ENCODE measurements around the gene MPND. TPM values are rescaled to one million over a fixed set of nuclear protein-coding genes. Genes with fewer than 3 reads are reported as not detected.

Gene MPND
- total and polyA plus RNA-seq, 2 of the 13 experiments (the other 11 are each of a cell fraction or from before 2014, with no cell fraction given) = 10.8 to 15.8 TPM

DNA sequence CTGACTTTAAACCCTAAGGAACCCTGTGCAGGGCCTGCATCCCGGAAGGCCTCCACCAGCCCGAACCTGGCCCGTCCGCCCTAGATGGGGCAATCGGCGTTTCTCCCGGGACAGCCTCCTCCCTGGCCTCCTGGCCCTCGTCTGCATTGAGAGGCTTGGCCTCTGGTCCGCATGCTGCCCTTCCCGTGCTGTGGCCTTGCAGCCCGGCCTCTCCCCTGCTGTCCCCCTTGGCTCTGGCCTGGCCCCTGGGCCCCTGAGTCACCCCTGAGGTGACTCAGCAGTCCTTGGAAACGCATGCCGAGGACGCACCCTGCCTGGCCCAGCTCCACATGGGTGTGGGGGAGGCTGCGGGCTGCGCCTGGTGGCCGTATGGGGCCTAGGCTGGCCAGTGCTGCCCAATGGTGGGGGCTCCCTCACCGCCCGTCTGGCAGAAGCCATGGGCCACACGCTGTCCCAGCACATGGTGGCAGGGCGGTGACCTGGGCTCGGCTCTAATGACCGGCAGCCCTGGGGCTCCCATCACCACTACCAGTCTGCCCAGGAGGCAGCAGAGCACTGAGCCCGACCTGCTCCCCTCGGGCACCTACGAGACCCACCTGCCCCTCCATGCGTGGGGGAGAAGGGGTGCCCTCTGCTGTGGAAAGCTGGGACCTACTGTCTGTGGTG, 31.3 kb downstream of the MPND start (continued):
- no peak for TF ChIP-seq ZSCAN22 (CRISPR knock-in tag; IDR thresholded peaks at IDR 0.05)
- TF ChIP-seq, protein P1, sequence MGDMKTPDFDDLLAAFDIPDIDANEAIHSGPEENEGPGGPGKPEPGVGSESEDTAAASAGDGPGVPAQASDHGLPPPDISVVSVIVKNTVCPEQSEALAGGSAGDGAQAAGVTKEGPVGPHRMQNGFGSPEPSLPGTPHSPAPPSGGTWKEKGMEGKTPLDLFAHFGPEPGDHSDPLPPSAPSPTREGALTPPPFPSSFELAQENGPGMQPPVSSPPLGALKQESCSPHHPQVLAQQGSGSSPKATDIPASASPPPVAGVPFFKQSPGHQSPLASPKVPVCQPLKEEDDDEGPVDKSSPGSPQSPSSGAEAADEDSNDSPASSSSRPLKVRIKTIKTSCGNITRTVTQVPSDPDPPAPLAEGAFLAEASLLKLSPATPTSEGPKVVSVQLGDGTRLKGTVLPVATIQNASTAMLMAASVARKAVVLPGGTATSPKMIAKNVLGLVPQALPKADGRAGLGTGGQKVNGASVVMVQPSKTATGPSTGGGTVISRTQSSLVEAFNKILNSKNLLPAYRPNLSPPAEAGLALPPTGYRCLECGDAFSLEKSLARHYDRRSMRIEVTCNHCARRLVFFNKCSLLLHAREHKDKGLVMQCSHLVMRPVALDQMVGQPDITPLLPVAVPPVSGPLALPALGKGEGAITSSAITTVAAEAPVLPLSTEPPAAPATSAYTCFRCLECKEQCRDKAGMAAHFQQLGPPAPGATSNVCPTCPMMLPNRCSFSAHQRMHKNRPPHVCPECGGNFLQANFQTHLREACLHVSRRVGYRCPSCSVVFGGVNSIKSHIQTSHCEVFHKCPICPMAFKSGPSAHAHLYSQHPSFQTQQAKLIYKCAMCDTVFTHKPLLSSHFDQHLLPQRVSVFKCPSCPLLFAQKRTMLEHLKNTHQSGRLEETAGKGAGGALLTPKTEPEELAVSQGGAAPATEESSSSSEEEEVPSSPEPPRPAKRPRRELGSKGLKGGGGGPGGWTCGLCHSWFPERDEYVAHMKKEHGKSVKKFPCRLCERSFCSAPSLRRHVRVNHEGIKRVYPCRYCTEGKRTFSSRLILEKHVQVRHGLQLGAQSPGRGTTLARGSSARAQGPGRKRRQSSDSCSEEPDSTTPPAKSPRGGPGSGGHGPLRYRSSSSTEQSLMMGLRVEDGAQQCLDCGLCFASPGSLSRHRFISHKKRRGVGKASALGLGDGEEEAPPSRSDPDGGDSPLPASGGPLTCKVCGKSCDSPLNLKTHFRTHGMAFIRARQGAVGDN (CRISPR knock-in tag; IDR thresholded peaks at IDR 0.05) = peak; percentile 99
- TF ChIP-seq, protein P2, sequence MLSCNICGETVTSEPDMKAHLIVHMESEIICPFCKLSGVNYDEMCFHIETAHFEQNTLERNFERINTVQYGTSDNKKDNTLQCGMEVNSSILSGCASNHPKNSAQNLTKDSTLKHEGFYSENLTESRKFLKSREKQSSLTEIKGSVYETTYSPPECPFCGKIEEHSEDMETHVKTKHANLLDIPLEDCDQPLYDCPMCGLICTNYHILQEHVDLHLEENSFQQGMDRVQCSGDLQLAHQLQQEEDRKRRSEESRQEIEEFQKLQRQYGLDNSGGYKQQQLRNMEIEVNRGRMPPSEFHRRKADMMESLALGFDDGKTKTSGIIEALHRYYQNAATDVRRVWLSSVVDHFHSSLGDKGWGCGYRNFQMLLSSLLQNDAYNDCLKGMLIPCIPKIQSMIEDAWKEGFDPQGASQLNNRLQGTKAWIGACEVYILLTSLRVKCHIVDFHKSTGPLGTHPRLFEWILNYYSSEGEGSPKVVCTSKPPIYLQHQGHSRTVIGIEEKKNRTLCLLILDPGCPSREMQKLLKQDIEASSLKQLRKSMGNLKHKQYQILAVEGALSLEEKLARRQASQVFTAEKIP (CRISPR knock-in tag; IDR thresholded peaks at IDR 0.05; ENCODE audit: borderline replicate concordance) = no peak
- TF ChIP-seq, protein P3, sequence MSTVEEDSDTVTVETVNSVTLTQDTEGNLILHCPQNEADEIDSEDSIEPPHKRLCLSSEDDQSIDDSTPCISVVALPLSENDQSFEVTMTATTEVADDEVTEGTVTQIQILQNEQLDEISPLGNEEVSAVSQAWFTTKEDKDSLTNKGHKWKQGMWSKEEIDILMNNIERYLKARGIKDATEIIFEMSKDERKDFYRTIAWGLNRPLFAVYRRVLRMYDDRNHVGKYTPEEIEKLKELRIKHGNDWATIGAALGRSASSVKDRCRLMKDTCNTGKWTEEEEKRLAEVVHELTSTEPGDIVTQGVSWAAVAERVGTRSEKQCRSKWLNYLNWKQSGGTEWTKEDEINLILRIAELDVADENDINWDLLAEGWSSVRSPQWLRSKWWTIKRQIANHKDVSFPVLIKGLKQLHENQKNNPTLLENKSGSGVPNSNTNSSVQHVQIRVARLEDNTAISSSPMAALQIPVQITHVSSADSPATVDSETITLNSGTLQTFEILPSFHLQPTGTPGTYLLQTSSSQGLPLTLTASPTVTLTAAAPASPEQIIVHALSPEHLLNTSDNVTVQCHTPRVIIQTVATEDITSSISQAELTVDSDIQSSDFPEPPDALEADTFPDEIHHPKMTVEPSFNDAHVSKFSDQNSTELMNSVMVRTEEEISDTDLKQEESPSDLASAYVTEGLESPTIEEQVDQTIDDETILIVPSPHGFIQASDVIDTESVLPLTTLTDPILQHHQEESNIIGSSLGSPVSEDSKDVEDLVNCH (CRISPR knock-in tag; IDR thresholded peaks at IDR 0.05) = peak; percentile 62; the same call in 1 of the 2 replicates
- TF ChIP-seq, protein P4, sequence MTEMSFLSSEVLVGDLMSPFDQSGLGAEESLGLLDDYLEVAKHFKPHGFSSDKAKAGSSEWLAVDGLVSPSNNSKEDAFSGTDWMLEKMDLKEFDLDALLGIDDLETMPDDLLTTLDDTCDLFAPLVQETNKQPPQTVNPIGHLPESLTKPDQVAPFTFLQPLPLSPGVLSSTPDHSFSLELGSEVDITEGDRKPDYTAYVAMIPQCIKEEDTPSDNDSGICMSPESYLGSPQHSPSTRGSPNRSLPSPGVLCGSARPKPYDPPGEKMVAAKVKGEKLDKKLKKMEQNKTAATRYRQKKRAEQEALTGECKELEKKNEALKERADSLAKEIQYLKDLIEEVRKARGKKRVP (CRISPR knock-in tag; IDR thresholded peaks at IDR 0.05) = peak in 1 of 2 experiments; percentile 59; a peak in 1 of 4 replicates
- no peak for TF ChIP-seq SRSF1 (optimal IDR thresholded peaks at IDR 0.05; ENCODE audit: low read depth, low read length)
- TF ChIP-seq ARHGAP35 (CRISPR knock-in tag; IDR thresholded peaks at IDR 0.05; ENCODE audit: borderline replicate concordance) = peak; percentile 26; the same call in 1 of the 2 replicates
- TF ChIP-seq HIVEP1 (CRISPR knock-in tag; IDR thresholded peaks at IDR 0.05) = peak; percentile 90
- no peak for TF ChIP-seq ZFP62 (CRISPR knock-in tag; IDR thresholded peaks at IDR 0.05)
- TF ChIP-seq, protein P5, sequence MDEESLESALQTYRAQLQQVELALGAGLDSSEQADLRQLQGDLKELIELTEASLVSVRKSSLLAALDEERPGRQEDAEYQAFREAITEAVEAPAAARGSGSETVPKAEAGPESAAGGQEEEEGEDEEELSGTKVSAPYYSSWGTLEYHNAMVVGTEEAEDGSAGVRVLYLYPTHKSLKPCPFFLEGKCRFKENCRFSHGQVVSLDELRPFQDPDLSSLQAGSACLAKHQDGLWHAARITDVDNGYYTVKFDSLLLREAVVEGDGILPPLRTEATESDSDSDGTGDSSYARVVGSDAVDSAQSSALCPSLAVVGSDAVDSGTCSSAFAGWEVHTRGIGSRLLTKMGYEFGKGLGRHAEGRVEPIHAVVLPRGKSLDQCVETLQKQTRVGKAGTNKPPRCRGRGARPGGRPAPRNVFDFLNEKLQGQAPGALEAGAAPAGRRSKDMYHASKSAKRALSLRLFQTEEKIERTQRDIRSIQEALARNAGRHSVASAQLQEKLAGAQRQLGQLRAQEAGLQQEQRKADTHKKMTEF (CRISPR knock-in tag; IDR thresholded peaks at IDR 0.05) = peak; percentile 87; the same call in 1 of the 2 replicates
- no peak for TF ChIP-seq NKX3-1 (CRISPR knock-in tag; IDR thresholded peaks at IDR 0.05)
- TF ChIP-seq, protein P6, sequence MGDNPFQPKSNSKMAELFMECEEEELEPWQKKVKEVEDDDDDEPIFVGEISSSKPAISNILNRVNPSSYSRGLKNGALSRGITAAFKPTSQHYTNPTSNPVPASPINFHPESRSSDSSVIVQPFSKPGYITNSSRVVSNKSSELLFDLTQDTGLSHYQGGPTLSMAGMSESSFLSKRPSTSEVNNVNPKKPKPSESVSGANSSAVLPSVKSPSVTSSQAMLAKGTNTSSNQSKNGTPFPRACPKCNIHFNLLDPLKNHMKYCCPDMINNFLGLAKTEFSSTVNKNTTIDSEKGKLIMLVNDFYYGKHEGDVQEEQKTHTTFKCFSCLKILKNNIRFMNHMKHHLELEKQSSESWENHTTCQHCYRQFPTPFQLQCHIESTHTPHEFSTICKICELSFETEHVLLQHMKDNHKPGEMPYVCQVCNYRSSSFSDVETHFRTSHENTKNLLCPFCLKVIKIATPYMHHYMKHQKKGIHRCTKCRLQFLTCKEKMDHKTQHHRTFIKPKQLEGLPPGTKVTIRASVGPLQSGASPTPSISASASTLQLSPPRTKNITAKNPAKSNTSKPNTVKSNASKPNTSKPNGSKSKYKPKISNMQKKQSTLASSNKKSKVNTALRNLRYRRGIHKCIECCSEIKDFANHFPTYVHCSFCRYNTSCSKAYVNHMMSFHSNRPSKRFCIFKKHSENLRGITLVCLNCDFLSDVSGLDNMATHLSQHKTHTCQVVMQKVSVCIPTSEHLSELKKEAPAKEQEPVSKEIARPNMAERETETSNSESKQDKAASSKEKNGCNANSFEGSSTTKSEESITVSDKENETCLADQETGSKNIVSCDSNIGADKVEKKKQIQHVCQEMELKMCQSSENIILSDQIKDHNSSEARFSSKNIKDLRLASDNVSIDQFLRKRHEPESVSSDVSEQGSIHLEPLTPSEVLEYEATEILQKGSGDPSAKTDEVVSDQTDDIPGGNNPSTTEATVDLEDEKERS (CRISPR knock-in tag; IDR thresholded peaks at IDR 0.05) = no peak
- no peak for TF ChIP-seq ZNF101 (CRISPR knock-in tag; IDR thresholded peaks at IDR 0.05; ENCODE audit: borderline replicate concordance, low read depth)

Data from HepG2 (cell line).